Right lung (tissue), 5 donors: ENCODE results near the gene LRRC2. TPM values are rescaled to one million over a fixed set of nuclear protein-coding genes. Genes with fewer than 3 reads are reported as not detected.
"Not testable (repeated sequence)": the region's sequence is repeated elsewhere in the genome, so short reads cannot be mapped to it uniquely, and the experiment has no call there.

Experiments
- DNase-seq, 2 donors: peaks; one replicate each; pipeline ENCODE4 v3.0.0-alpha.2; 2013
- polyA plus RNA-seq, 5 donors: library from polyadenylated mRNA; unstranded; fragments of 120-200 nt; gene quantifications; one replicate each; pipeline versions ENCODE4 v1.2.1 to v1.2.3, GENCODE V29; 2013; ENCODE audit warnings: inconsistent platforms in 1 of 5, low replicate concordance in 1 of 5; ENCODE audit not compliant: insufficient read length in 5 of 5, insufficient read depth in 1 of 5

LRRC2 gene
- polyA plus RNA-seq, 5 donors = 0.37 to 0.86 (median 0.47) TPM

DNA sequence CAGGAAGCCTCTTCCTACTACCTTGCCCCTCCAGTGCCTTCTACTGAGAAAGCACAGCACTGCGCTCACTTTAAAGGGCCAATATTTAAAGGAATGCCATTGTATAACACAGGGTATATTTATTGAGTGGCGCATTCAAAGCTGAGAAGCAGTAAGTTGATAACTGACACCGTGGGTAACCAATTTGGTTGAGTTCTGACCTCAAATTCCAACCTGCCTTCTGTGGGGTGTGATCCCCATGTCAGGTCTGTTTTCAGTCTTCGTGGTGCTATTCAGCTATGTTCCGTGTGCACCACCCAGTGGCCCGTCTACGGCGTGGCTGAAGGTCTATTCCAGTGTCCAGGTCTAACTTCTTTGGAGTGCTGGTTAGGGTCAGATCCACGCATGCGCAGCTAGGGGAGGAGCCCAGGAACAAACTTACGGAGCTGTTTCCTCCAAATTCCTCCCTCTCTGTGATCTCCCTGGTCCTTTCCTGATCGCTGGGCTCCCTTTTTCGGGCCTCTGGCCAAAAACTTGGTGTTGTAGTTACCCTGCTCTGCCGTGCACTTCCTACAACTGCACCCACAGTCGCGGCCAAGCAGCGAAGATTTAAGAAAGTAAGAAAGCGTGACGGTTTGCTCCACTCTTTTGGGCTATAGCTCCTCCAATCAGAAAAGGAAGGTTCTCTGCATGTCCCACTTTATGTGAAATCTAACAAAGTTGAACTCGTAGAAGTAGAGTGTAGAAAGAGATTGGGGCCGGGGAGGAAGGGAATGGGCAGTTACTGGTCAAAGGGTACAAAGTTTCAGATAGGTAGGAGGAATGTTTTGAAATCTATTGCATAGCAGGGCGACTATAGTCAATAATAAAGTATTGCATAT is 7.7 kb downstream of the LRRC2 start:
- peak; percentile 70 to 76 for DNase-seq

DNA sequence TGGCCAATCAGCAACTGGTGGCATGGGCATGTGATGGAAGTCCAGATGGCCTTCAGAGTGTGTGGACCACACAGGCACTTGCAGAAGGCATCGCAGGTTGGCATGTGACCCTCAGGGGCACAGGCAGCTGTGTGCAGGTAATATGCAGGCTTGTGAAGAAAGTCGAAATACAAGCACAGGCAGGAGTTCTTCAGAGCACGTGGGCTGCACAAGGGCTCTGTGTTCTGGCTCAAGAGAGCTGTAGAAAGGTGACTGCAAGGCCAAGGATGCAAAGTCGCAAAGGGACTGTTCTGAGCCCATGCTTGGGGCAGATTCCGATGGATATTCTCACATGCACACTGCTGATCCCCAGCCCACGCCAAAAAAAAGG is 8.3 kb downstream of the LRRC2 start:
- no peak for DNase-seq

DNA sequence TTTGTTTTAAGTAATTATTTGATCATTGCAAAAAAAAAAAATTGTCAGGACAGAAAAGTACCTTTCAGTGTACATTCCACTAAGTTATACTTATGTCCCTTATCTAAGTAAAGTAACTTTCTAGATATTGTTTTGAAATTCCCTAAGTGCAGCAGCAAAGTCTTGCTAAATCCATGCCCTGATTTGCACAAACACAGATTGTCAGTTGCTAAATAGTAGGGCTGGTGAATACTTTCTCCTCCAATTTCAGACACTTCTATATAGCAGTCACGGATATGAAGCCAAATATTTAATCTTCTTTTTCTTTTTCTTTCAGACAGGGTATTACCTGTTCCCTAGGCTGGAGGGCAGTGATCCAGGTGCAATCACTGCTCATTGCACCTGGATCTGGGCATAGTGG is 12.9 kb downstream of the LRRC2 start:
- no peak for DNase-seq

DNA sequence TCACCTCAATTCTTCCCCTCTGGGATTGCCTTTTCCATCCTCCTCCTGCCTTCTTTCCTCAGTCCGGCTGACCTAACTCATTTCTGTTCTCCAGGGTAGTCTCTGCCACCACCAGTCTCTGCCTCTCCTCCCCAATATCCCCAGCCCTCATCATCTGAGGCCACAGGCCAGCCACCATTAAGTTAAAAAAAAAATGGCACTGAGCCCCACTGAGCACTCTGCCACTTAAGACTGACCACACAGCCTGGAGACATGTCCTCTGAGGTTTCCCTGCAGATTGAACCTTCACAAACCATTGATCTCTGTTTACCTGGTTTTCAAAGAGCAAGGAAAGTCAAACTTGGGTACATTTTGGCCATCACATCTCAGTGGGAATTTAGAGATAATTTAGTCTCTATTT is 13.6 kb downstream of the LRRC2 start:
- no peak for DNase-seq

DNA sequence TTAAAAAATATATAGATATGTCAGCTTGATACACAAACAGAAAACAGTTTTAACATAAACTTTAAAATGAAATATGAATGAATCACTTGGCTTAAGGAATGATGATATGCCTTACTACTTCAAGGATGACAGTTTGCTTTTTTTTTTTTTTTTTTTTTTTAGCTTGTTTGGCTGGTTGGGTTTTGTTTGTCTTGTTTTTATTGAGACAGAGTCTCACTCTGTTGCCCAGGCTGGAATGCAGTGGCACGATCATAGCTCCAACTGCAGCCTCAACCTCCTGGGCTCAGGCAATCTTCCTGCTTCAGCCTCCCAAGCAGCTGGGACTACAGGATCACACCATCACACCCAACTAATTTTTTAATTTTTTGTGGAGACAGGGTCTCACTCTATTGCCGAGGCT is 14.5 kb downstream of the LRRC2 start:
- no peak for DNase-seq

DNA sequence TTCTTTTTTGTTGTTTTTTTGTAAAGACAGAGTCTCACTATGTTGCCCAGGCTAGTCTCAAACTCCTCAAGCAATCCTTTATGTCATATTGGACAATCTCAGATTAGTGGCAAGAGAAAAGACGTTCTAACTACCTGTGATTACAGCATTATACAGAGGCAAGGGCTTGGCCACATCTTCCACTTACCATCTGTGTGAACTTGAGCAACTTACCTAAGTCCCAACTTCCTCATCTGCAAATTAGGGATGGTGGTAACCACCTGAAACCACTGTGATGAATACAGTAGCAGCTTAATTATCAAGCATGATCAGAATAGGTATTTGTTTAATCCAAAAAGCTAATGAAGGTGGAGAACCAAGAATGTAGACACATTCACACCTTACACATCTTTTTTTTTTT is 16.1 kb downstream of the LRRC2 start:
- no peak for DNase-seq

DNA sequence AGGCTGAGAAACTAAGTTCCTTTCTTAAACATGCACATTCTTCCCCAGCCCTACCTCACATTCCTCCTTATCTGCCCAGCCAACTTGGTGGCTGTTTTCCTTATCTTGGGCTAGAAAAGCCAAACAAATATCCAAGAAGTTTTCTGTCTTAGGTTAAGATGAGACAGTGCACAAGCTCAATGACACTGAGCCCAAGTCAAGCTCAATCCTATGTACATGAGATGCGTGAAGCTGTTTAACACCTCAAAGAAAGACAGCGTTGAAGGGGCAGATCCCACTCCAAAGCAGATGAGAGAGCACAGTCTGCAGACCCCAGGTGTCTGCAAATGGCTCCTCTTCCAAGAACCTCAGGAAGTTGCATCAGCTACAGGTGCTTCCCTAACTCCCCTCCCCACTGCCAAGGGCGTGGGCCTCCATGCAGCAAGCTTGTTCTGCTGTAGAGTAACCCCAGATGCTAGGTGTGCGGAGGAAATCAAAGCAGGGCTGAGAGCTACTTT is 16.6 kb downstream of the LRRC2 start:
- no peak for DNase-seq

DNA sequence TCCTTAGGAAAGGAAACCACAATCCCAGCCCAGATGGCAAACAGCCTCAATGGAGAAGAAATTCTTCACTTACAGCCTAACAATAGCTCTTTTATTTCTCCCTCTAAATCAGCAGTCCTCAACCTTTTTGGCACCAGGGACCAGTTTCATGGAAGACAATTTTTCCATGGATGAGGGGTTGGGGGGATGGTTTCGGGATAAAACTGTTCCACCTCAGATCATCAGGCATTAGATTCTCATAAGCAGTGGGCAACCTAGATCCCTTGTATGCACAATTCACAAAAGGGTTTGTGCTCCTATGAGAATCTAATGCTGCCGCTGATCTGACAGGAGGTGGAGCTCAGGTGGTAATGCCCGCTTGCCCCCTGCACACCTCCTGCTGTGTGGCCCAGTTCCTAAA is 17.5 kb downstream of the LRRC2 start:
- DNase-seq = not testable (repeated sequence)

DNA sequence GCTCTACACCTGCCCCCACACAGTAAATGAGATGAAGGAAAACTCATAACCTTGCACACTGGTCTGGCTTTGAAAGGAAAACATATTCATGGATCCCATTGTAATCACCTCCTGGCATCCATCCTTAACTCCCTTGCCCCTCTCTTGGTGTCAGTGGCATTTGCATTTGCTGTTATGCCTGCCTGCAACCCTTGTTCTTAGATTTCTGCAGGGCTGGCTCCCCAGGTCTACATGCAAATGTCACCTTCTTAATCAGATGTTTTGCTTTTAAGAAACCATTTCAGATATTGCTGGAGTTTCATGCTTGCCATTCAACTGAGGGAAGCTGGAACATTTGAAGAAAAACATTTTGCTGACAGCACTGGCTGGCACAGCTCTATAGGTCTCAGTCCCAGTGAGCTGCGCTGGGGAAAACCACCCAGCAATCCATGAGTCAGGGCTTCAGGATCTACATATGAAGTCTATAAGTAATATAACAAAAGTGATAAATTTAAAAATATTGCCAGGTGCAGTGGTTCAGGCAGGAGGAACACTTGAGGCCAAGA is 19.1 kb downstream of the LRRC2 start:
- no peak for DNase-seq

DNA sequence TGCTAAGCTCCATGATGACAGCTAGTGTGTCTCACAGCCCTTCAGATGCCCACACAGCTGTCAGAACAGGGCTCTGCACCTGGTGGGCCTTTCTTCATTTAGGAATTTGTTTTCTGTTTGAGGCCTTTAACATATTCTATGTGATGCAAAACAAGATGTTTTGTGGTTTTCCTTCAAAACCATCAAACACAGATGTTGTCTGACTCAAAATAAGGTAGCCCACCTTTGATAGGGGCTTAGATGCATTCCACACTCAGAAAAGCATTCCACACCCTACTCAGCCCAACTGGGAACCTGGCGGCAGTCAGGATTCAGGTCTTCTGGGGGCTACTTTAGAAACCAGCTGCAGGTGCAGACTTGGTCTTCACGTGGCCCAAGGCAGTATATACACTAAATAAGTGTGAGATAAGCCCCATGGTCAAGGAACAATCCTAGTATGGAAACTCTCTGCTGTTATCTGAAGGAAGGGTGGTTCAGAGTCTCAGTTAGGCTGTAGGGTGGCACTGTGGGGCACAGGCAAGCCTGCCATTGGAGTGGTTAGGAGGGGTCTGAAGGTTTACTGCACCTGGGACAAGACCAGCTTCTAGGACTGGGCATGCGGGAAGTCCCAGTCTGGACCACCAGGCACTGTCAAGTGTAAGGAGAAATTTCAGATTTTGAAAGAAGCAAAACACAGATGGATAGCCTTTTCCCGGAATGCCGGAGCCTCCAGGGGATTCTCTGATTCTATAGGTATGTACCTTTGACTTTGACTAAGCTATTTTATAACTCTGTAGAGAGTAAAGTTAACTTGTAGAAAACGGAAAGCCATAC is 20.1 kb downstream of the LRRC2 start:
- no peak for DNase-seq

DNA sequence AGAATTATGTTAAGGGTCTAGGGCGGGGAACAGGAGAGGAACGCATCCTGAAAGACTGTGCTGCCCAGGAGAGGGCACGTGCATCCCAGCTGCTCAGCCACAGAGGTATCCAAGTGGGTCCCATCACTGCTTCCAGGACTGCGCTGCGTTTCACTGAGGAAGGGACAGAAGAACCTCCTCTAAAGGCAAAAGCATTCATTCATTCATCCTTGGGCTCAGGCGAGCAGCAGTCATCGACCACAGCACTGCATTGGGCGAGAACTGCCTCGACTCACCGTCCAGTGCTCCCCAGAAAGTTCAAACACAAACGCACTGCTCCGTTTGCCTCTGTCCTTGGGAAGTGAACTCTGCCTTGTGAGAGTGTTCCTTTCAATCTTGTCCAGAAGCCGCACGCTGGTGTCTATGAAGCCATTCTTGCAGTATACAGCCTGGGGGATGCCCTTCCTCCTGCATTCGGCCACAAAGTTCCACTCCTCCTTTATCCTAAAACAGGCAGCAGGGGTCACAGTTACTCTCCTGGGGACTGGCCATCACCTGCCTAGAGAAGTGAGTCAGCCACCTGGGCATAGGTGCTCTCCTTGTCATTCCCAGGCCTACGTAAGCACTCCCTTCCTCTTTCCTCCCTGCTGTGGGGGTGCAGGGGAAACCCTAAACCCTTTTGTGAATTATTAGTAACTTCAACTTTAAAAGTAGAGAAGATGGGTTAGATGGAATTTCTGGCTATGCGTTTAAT is 21.2 kb downstream of the LRRC2 start:
- no peak for DNase-seq

DNA sequence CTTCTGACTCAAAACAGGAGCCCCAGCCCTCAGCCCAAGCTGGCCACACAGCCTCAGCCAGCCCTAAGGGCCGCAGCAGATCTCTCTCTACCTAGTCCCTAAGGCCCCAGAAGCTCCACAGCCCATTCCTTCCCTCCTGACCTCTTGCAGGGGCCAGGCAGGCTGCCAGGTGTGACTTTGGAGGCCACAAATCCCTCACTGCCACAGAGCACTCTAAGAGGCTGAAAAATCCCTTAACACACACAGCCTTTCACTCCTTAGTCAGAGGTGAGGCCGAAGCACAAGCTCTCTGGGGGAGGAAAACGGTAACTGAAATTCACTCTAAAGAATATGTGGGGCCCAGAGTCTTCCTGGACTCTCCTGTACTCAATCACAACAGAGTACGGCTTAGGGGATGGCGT is 23.3 kb downstream of the LRRC2 start:
- DNase-seq = no peak

DNA sequence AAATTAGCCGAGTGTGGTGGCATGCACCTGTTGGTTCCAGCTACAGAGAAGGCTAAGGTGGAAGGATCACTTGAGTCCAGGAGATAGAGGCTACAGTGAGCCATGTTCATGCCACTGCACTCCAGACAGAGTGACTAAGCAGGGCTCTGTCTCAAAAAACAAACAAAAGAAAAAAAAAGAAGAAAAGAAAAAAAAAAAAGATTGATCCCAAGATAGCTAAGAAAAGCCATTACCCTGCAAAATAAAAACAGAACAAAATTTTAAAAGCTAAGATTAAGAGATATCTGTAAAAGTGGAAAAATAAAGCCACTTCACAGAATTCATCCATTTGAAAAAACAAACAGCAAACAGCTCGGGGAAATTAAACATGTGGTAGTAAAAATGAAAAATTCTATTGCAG is 23.8 kb downstream of the LRRC2 start:
- DNase-seq = no peak

DNA sequence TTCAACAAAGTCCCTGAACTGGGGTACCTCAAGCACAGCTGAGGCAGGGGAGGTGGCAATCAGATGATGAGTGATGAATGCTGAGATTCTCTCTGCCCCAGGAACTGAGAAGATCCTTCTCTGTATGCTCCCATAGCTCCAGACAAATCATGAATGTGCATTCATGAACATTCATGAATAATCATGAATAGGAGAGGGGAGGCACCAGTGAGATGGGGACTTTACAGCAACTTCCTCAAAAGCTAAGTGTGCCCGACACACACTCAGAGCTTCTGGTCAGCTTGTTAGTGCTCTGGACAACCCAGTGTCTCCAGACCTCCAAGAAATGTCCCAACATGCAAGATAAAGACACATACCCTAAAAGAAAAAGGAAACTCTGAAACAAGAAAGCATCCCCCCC is 24.3 kb downstream of the LRRC2 start:
- DNase-seq = no peak

DNA sequence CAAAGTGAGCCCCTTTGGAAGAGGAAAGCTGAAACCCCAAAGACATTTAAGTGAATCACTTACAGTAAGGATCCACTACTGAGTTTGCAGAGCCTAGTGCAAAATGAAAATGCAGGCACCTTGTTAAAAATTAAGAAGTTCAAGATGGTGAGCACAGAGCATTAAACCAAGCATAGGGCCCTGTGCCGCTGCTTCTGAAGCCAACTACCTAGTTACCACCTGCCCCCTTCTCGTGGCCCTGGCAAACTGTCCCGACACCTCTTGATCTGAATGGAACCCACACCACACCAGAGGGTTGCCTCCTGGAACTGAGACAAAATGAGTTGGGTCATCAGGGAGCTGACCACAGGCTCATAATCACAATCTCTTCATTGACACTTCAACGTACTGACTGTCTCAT is 25.6 kb downstream of the LRRC2 start:
- no peak for DNase-seq

DNA sequence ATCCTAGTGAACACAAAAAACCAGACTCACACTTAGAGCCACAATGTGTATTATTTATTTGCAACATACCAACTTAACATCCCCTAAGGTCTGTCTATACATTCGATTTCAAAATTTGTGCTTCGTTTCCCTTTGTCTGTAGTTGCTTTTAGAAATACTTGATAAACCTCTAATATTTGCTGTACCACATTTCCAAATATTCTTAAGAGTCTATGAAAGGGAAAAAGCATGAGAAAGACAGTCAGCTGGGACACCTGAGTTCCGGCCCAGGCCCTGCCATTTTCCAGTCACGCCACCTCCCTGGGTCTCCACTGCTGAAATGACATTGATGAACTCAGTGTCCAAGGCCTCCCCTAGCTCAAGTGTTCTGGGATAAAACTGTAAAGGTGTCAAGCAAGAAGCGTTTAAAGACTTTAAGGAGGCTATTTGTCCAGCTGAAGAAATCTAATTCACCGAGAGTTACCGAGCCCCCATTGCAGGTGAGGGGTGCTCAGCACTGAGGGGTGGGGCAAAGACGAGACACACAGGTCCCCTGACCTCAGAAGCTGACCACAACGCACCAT is 26.6 kb downstream of the LRRC2 start:
- DNase-seq = no peak

DNA sequence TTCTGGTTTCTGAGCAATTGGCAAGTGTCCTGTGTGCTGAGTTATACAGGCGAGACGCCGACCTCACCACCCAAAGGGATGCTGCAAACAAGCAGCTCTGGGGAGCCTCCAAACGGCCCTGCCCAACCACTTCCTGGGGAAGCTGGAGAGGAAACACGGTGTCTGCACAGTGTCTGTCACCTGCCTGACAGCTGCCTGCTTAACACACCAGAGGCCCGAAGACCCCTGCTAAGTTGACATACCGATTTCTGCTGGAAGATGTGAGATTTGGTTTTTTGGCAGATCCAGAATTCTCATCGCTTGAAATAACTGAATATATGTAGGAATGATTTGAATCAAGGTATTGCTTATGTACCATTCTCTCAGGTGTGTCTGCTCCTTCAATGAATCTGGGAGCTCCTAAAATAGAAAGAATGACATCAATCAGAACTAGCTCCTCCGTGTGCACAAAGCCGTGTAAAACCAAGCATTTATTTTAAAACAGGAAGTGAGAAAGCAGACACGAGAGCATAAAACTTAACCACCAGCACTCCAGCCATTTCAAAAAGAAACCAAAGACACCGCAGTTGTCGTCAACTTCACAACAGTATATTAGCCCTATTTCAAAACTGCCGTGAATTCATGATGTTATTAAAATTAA is 27.2 kb downstream of the LRRC2 start:
- DNase-seq = no peak

DNA sequence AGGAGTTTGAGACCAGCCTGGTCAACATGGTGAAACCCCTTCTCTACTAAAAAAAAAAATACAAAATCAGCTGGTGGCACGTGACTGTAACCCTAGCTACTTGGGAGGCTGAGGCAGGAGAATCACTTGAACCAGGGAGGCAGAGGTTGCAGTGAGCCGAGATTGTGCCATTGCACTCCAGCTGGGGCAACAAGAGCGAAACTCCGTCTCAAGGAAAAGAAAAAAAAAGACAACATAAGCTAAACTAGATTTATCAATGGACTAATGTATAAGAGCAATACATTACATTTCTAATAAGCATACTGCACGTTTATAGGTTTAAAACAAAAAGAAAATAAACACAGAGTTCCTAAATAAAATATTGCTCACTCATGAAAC is 27.7 kb downstream of the LRRC2 start:
- not testable (repeated sequence) for DNase-seq

DNA sequence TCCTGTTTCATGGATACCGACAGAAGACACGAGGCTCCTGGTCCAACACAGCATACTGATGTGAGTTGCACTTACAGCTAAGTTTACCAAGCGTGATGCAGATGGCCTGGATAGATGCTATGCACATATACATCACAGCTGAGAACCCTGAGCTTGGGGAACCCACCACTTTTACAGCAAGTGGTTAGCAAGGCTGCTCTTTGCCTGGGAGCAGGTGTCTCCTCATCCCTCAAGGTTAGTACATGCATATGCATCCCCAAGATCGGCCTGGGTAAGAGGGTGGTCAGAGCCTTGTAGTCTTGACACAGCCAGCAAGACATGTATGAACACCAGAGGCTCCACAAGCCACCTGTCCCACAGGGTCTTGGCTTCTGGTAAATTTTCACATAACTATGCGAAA is 28.3 kb downstream of the LRRC2 start:
- no peak for DNase-seq

DNA sequence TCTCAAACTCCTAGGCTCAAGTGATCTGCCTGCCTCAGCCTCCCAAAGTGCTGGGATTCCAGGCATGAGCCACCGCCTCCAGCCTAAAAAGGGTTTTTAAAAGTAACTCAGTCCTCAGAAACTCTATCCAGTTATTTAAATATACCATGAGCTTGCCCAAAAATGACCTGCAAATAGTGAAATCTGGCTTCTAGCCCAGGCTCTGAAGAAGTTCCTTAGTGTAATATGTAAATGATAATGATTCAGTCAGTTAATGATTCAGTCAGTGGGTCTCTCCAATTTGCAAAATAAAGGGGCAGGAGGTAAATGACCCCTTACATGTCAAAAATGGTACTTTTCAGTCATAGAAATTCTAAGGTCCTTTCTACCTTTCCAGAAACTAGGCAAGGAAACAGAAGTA is 28.8 kb downstream of the LRRC2 start:
- no peak for DNase-seq

DNA sequence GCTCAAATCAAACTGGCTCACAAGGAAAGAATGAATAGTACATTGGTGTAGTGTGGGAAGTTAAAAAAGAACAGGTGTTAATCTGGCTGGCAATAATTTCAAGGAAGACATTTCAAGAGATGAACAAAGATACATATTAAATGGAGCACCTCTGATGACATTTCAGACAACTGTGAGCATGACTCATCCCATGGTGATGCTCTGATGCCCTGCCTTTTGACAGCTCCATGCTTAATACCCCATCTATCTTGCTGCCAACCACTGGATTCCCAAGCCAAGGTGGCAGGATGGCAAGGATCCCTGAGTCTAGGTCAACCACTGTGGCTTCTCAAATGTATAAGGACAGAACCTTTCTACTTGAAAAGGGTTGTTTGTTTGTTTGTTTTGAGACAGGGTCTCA is 29.3 kb downstream of the LRRC2 start:
- no peak for DNase-seq
